LNCAP (cell line): ENCODE measurements around the gene WDPCP.

Experiments used
- CTCF ChIP-seq: fragments of 450-650 bp; IDR thresholded peaks from 2 replicates; pipeline ENCODE4 v1.5.1; 2017; ENCODE audit warnings: mild to moderate bottlenecking

WDPCP gene, protein sequence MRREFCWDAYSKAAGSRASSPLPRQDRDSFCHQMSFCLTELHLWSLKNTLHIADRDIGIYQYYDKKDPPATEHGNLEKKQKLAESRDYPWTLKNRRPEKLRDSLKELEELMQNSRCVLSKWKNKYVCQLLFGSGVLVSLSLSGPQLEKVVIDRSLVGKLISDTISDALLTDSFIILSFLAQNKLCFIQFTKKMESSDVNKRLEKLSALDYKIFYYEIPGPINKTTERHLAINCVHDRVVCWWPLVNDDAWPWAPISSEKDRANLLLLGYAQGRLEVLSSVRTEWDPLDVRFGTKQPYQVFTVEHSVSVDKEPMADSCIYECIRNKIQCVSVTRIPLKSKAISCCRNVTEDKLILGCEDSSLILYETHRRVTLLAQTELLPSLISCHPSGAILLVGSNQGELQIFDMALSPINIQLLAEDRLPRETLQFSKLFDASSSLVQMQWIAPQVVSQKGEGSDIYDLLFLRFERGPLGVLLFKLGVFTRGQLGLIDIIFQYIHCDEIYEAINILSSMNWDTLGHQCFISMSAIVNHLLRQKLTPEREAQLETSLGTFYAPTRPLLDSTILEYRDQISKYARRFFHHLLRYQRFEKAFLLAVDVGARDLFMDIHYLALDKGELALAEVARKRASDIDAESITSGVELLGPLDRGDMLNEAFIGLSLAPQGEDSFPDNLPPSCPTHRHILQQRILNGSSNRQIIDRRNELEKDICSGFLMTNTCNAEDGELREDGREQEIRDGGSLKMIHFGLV

DNA sequence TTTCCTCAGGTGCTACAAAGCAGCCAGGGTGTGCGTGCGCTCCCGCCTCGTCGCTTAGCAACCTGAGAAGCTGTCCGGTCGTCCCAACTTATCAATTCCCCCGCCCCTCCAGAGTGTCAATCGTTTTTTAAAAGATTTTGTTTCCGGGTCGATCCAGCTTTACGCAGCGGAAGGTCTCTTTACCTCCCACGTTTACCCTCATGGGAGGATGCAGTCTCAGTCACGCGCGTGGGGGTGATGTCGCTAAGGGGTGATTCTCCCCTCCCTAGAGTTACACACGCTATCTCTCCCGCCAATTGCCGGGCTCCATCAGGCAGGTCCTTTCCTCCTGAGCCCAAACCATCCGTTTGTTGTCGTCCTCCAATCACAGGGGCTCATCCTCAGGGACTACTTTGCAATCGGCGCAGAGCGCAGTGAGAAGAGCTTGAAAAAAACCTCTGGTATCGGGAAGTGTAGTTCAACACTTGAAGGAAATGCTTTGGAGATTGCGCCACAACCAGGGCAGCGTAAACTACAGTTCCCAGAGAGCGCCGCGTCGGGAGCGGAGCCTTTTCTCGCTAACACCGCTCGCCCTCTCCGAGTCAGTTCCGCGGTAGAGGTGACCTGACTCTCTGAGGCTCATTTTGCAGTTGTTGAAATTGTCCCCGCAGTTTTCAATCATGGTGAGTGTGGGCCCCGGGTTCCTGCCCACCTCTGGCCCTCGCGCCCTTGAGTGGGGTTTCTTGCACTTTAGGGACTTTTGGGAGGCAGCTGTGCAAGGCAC, at the start of gene WDPCP, which contains the start of gene MDH1:
TSS of gene WDPCP (minus strand) at position 93 of the 763 bp plus-strand sequence. CDS start 206 bp downstream, outside the sequence.
TSS of gene MDH1 (plus strand) at position 579 of the 763 bp plus-strand sequence. CDS start at position 660, 81 bp downstream.
- TF ChIP-seq CTCF, result no peak

- TF ChIP-seq CTCF, result no peak
Measured at GRCh38 chr2:63632382-63632781, 44.1 kb upstream of the WDPCP start.

DNA sequence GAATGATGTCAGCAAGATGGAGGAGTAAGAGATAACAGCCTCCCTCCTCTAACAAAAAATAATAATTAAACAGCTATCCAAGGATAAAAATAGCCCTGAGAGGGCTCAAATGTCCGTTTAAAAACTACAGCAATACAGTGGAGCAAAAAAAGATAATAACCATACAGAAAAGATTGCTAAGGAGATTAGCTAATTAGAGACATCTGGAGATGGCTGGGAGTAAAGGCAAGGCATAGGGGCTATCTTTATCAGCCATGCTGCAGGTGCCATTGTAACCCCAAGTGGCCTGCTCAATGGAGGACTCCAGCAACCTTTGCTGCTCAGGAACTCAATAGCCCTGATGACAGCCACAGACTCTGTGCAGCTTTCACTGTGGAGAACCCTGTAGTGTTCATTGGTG, 43.2 kb upstream of the WDPCP start:
- TF ChIP-seq CTCF, result no peak

DNA sequence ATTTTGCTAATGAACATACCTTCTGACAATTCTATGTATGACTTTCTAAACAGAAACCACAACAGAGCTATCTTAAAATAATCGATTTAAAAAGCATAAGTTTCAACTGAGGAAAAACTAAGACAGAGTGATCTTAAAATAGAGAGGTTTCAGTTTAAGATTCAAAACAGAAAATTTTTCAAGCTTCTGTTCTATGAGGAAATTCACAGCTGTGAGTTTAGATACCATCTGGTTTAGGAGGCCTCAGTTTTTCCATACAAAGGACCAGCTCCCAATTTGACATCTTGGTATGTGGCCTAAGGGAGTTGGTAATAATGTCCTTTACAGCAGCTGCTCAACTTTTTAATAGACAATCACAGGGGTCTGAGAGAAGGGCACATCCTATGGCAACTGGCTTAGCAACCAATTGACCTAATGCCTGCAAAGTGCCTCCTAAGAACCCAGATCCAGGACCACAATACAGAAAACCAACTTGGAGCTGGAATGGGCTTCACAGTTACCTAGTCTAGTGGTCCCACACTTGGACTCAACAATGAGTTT, 40.2 kb upstream of the WDPCP start:
- no peak for TF ChIP-seq CTCF

DNA sequence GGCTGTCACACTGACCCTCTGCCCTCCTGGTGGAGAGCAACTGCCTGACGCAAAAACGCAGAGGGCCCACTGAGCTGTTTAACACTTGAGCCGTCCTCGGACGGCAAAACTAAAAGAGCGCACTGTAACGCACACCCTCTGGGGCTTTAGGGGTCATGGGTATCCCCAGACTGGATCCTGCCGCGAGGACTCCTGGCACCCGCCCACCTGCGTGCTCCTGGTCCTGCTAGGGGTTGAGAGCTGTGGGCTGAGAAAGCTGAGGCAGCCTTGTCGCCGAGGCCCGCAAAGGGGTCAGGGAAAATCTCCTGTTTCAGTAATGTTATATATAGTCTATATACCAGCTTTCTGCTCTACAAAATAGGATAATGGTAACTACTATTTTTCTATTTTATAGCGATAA, 39.6 kb upstream of the WDPCP start:
- no peak for TF ChIP-seq CTCF

- no peak for TF ChIP-seq CTCF
Measured at GRCh38 chr2:63622751-63623150, 34.5 kb upstream of the WDPCP start.

DNA sequence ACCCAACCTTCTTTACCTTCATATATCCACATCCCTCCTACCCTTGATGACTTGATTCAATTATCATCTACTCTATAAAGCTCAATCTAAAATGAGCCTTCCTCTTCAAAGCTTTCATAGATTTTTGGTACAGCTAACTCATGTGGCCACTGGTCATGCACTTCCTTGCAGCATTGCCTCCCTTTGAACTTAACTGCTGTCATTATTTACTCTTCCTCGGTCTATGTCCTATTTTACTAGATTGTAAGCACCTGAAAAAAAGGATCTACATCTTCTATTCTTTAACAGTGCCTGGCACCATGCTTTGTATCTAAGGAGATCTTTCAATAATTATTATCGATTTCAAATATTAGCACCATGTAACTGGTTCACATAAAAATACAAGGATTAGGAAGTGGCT, 31.1 kb upstream of the WDPCP start:
- TF ChIP-seq CTCF, result no peak
